Neutrophil (primary cell): ENCODE data around the gene IFIH1.

ENCODE experiments used
- H3K27ac ChIP-seq: fragments of 200-600 bp; sonication (generic); 2 replicates; pipeline ENCODE4 v1.5.1; 2016; ENCODE audit warnings: mild to moderate bottlenecking, moderate library complexity
- H3K27me3 ChIP-seq: fragments of 200-600 bp; sonication (generic); 2 replicates; pipeline ENCODE4 v1.6.0; 2016; ENCODE audit warnings: mild to moderate bottlenecking
- H3K36me3 ChIP-seq: fragments of 200-600 bp; sonication (generic); 2 replicates; pipeline ENCODE4 v1.5.1; 2017
- H3K4me1 ChIP-seq, 2 experiments: fragments of 200-600 bp in 1 of 2; sonication (generic) in 1 of 2; 1 replicate in 1 of 2; 2 replicates in 1 of 2; pipeline versions ENCODE4 v1.5.1 to v1.6.1; 2013 to 2016; ENCODE audit warnings: low read depth in 1 of 2, low read length in 1 of 2, mild to moderate bottlenecking in 1 of 2, moderate library complexity in 1 of 2; ENCODE audit not compliant: control insufficient read depth in 1 of 2, insufficient read depth in 1 of 2
- H3K4me3 ChIP-seq, 2 experiments: fragments of 200-600 bp in 1 of 2; sonication (generic) in 1 of 2; 1 replicate in 1 of 2; 2 replicates in 1 of 2; pipeline ENCODE4 v1.5.1; 2013 to 2016; ENCODE audit warnings: low read depth in 1 of 2, low read length in 1 of 2, mild to moderate bottlenecking in 1 of 2, moderate library complexity in 1 of 2
- H3K9me3 ChIP-seq: fragments of 200-600 bp; sonication (generic); 2 replicates; pipeline ENCODE4 v1.5.1; 2016
- CTCF ChIP-seq: fragments of 200-600 bp; sonication (generic); IDR thresholded peaks from 2 replicates; pipeline ENCODE4 v1.5.1; 2016; ENCODE audit warnings: antibody characterized with exemption

The IFIH1 gene

GRCh38 chr2:162318328-162319180 lies at the start of gene IFIH1:
Gene IFIH1, minus strand, starts transcription at chr2:162318684. Its CDS starts 377 bp downstream, at chr2:162318307.
- H3K9me3 ChIP-seq = no peaks in the 10 kb centered on the region
- no peaks in the 10 kb centered on the region for H3K27me3 ChIP-seq
- TF ChIP-seq CTCF = no peak
- peaks cover 28 to 33% of the 10 kb centered on the region in 2 experiments for H3K4me1 ChIP-seq
- H3K36me3 ChIP-seq = no peaks in the 10 kb centered on the region
- H3K27ac ChIP-seq = peak within 1 kb of the TSS; percentile 99
- H3K4me3 ChIP-seq = peak within 1 kb of the TSS; percentile 68 to 92

GRCh38 chr2:162365392-162365791 lies 46.9 kb upstream of the IFIH1 start:
- TF ChIP-seq CTCF = no peak
- H3K4me3 ChIP-seq = no peak overlapping the region
- peaks cover 70% of the 10 kb centered on the region for H3K36me3 ChIP-seq
- H3K4me1 ChIP-seq = peaks cover 25 to 49% of the 10 kb centered on the region in 2 experiments
- H3K9me3 ChIP-seq = no peaks in the 10 kb centered on the region
- peak overlapping the region; percentile 49 for H3K27ac ChIP-seq
- no peaks in the 10 kb centered on the region for H3K27me3 ChIP-seq

GRCh38 chr2:162344617-162344950 lies 26.1 kb upstream of the IFIH1 start:
- Histone ChIP-seq H3K4me3 (peak overlapping the region; percentile 84 to 97), H3K36me3 (peaks cover 30% of the 10 kb centered on the region), H3K4me1 (peaks cover 73 to 75% of the 10 kb centered on the region in 2 experiments), H3K27me3 (no peaks in the 10 kb centered on the region), H3K9me3 (no peaks in the 10 kb centered on the region), H3K27ac (peak overlapping the region; percentile 97)
- no peak for TF ChIP-seq CTCF

GRCh38 chr2:162343824-162344616 lies 25.5 kb upstream of the IFIH1 start, which contains the start of gene GCA:
Gene GCA, plus strand, starts transcription at chr2:162344132. Its CDS starts 117 bp downstream, at chr2:162344249.
- H3K27me3 ChIP-seq = no peaks in the 10 kb centered on the region
- H3K36me3 ChIP-seq = peaks cover 24% of the 10 kb centered on the region
- peaks cover 73 to 75% of the 10 kb centered on the region in 2 experiments for H3K4me1 ChIP-seq
- no peaks in the 10 kb centered on the region for H3K9me3 ChIP-seq
- H3K27ac ChIP-seq = peak within 1 kb of the TSS; percentile 97
- H3K4me3 ChIP-seq = peak within 1 kb of the TSS; percentile 84 to 97
- TF ChIP-seq CTCF = peak; percentile 35

- no peaks in the 10 kb centered on the region for H3K27me3 ChIP-seq
- H3K27ac ChIP-seq = peak overlapping the region; percentile 97
- peak overlapping the region; percentile 84 to 97 for H3K4me3 ChIP-seq
- peaks cover 73 to 76% of the 10 kb centered on the region in 2 experiments for H3K4me1 ChIP-seq
- peaks cover 20% of the 10 kb centered on the region for H3K36me3 ChIP-seq
- no peak for TF ChIP-seq CTCF
- no peaks in the 10 kb centered on the region for H3K9me3 ChIP-seq
Observed at GRCh38 chr2:162343492-162343823, 25.0 kb upstream of the IFIH1 start.
